ENCODE measurements around the gene DOP1A. TPM values are rescaled to one million over a fixed set of nuclear protein-coding genes. Genes with fewer than 3 reads are reported as not detected.

The DOP1A gene
- total and polyA plus RNA-seq, 2 of the 4 experiments (the other 2 are of a cell fraction), result 6.0 to 32.4 TPM

- no peaks in the 10 kb centered on the region for H3K4me1 ChIP-seq (ENCODE audit: control insufficient read depth, insufficient read depth, low read length)
- no peak overlapping the region for H2BK20ac ChIP-seq (ENCODE audit: low read depth, low read length)
- H2AK9ac ChIP-seq (replicated peaks; ENCODE audit: low read depth, low read length, poor library complexity), result no peak overlapping the region
- H2AK5ac ChIP-seq (ENCODE audit: low read depth, low read length), result no peak overlapping the region
- intact Hi-C loops (cut with micrococcal nuclease), result no loop called here
- no peak overlapping the region for H3K23ac ChIP-seq (ENCODE audit: low read depth, low read length)
- H3K9ac ChIP-seq (ENCODE audit: low read depth, low read length), result no peak overlapping the region
- TF ChIP-seq FOS (IDR thresholded peaks at IDR 0.05; ENCODE audit: low read depth, low read length), result no peak
- TF ChIP-seq, protein P1, sequence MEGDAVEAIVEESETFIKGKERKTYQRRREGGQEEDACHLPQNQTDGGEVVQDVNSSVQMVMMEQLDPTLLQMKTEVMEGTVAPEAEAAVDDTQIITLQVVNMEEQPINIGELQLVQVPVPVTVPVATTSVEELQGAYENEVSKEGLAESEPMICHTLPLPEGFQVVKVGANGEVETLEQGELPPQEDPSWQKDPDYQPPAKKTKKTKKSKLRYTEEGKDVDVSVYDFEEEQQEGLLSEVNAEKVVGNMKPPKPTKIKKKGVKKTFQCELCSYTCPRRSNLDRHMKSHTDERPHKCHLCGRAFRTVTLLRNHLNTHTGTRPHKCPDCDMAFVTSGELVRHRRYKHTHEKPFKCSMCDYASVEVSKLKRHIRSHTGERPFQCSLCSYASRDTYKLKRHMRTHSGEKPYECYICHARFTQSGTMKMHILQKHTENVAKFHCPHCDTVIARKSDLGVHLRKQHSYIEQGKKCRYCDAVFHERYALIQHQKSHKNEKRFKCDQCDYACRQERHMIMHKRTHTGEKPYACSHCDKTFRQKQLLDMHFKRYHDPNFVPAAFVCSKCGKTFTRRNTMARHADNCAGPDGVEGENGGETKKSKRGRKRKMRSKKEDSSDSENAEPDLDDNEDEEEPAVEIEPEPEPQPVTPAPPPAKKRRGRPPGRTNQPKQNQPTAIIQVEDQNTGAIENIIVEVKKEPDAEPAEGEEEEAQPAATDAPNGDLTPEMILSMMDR (conservative IDR thresholded peaks at IDR 0.05; ENCODE audit: low read depth, low read length), result no peak
- no peak for TF ChIP-seq MAZ (IDR thresholded peaks at IDR 0.05; ENCODE audit: borderline replicate concordance, low read depth, low read length)
- TF ChIP-seq RAD21 (IDR thresholded peaks at IDR 0.05; ENCODE audit: low read length), result no peak
- TF ChIP-seq SMC3 (IDR thresholded peaks at IDR 0.05; ENCODE audit: low read depth, low read length), result no peak
- no peak for TF ChIP-seq MXI1 (IDR thresholded peaks at IDR 0.05; ENCODE audit: borderline replicate concordance, low read depth, low read length)
- no peak for TF ChIP-seq CEBPB (IDR thresholded peaks at IDR 0.05; ENCODE audit: low read depth, low read length)
- TF ChIP-seq RFX5 (IDR thresholded peaks at IDR 0.05; ENCODE audit: low read depth, low read length), result no peak
- no peak for TF ChIP-seq CHD1 (IDR thresholded peaks at IDR 0.05; ENCODE audit: low read depth, low read length)
- TF ChIP-seq NFE2L2 (IDR thresholded peaks at IDR 0.05; ENCODE audit: low read depth, low read length), result no peak
- no peak for TF ChIP-seq USF2 (IDR thresholded peaks at IDR 0.05; ENCODE audit: low read depth, low read length)
- TF ChIP-seq, protein P2, sequence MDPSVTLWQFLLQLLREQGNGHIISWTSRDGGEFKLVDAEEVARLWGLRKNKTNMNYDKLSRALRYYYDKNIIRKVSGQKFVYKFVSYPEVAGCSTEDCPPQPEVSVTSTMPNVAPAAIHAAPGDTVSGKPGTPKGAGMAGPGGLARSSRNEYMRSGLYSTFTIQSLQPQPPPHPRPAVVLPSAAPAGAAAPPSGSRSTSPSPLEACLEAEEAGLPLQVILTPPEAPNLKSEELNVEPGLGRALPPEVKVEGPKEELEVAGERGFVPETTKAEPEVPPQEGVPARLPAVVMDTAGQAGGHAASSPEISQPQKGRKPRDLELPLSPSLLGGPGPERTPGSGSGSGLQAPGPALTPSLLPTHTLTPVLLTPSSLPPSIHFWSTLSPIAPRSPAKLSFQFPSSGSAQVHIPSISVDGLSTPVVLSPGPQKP (IDR thresholded peaks at IDR 0.05; ENCODE audit: borderline replicate concordance, low read depth, low read length), result no peak
- TF ChIP-seq MAFK (IDR thresholded peaks at IDR 0.05; ENCODE audit: low read depth, low read length), result no peak
- no peak for TF ChIP-seq BHLHE40 (IDR thresholded peaks at IDR 0.05; ENCODE audit: low read depth, low read length)
- no peak for TF ChIP-seq POLR2A (IDR thresholded peaks at IDR 0.05; ENCODE audit: low read depth, low read length)
- no peak for TF ChIP-seq RCOR1 (IDR thresholded peaks at IDR 0.05; ENCODE audit: insufficient replicate concordance, low read length)
- CTCF ChIA-PET, result interaction anchor here (0.6 kb wide), 1 partner anchor 101 kb away, joined by 3 read pairs; no protein-coding TSS in a partner anchor
- in situ Hi-C loops (cut with MboI; ENCODE audit: low sequenced_read_pairs), result no loop called here
- no peak overlapping the region for H3K4me3 ChIP-seq (ENCODE audit: insufficient read depth, low read depth, low read length)
- no peak overlapping the region for H3K56ac ChIP-seq (ENCODE audit: extremely low read depth, insufficient read depth, low read length)
- H3K14ac ChIP-seq (replicated peaks; ENCODE audit: low read depth, low read length), result no peak overlapping the region
- POLR2A ChIA-PET (ENCODE audit: unreplicated experiment), result no interaction called here
- BruUV-seq (replicated peaks), result no TSS peak
- ATAC-seq (ENCODE audit: low read depth) (no peak), DNase-seq (no peak)
- H2BK5ac ChIP-seq (ENCODE audit: low read depth, low read length, poor library complexity, severe bottlenecking), result no peak overlapping the region
- WGBS, 2 experiments (ENCODE audit: extremely low coverage in 2 of 2, insufficient read length in 1 of 2), result no CpG with 5 or more reads among the region's 2 CpGs
- H2AFZ ChIP-seq (replicated peaks; ENCODE audit: low read length, poor library complexity), result no peak overlapping the region
- no peak overlapping the region for H2BK15ac ChIP-seq (ENCODE audit: low read depth, low read length)
- H4K91ac ChIP-seq (ENCODE audit: insufficient read depth, low read depth, low read length), result no peak overlapping the region
- H3K27me3 ChIP-seq (ENCODE audit: control insufficient read depth, insufficient read depth, low read length), result no peaks in the 10 kb centered on the region
- no peaks in the 10 kb centered on the region for H3K36me3 ChIP-seq (ENCODE audit: control insufficient read depth, insufficient read depth, low read length)
- H4K8ac ChIP-seq (ENCODE audit: low read depth in 2 of 2, low read length in 2 of 2), result no peak overlapping the region
- H3K9me3 ChIP-seq (ENCODE audit: control insufficient read depth, insufficient read depth, low read length), result no peaks in the 10 kb centered on the region
- no peak overlapping the region for H4K5ac ChIP-seq (ENCODE audit: low read depth, low read length)
- no peak overlapping the region for H3K4ac ChIP-seq (ENCODE audit: low read depth, low read length)
- H3K9me1 ChIP-seq (ENCODE audit: insufficient read depth, low read length), result no peaks in the 10 kb centered on the region
- no peak overlapping the region for H3K27ac ChIP-seq (ENCODE audit: insufficient read depth, low read length)
- H3K79me1 ChIP-seq (ENCODE audit: low read depth in 1 of 2, low read length in 2 of 2), result no peaks in the 10 kb centered on the region
- H4K20me1 ChIP-seq (ENCODE audit: insufficient read depth, low read length), result no peaks in the 10 kb centered on the region
- no peak overlapping the region for H3K18ac ChIP-seq (ENCODE audit: low read depth, low read length)
- no peak overlapping the region for H3K4me2 ChIP-seq (ENCODE audit: low read depth, low read length)
- no peak overlapping the region for H2BK120ac ChIP-seq (ENCODE audit: low read depth, low read length)
- dilution Hi-C loops (cut with HindIII; ENCODE audit: low sequenced_read_pairs, unreplicated experiment), result no loop called here
These were observed 52.4 kb downstream of the DOP1A start for GRCh38 chr6:83119742-83120300.

Data from IMR-90 (cell line).